ENCODE data around the gene CEP131. TPM values are rescaled to one million over a fixed set of nuclear protein-coding genes. Genes with fewer than 3 reads are reported as not detected.

CEP131 gene
- total and polyA plus RNA-seq, 2 of the 8 experiments (the other 6 are each of a cell fraction or from before 2014, with no cell fraction given) = 5.9 to 23.2 TPM

DNA sequence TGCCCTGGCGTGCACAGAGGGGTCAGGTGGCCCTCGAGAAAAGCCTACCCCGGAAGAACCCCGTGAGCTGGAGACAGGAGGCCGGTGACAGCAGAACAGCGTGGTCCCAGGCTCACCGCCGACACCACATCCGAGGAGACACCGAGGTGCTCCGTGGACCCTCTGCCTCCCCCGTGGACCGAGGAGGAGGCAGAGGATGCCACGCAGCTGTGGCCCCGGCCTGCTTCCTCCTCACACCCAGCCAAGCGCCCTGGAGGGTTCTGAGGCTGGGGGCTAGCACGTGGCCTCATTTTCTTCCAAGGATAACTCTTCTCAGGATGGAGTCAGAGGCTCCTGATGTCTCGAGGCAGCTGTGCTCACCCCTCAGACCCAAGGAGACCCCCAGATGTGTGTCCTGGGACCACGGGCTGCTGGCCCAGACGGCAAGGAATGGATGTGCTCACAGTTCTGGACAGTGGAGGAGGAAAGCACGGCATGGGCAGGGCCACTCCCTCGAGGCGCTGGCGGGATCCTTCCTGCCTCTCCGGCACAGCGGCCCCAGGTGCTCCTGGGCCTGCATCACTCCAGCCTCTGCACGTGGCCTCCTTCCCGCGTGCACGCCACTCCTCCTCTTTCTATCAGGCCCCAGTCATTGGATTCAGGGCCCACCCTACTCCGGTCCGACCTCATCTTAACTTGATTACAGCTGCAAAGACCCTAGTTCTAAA lies 61.9 kb downstream of the CEP131 start (continued):
- TF ChIP-seq, protein P1, sequence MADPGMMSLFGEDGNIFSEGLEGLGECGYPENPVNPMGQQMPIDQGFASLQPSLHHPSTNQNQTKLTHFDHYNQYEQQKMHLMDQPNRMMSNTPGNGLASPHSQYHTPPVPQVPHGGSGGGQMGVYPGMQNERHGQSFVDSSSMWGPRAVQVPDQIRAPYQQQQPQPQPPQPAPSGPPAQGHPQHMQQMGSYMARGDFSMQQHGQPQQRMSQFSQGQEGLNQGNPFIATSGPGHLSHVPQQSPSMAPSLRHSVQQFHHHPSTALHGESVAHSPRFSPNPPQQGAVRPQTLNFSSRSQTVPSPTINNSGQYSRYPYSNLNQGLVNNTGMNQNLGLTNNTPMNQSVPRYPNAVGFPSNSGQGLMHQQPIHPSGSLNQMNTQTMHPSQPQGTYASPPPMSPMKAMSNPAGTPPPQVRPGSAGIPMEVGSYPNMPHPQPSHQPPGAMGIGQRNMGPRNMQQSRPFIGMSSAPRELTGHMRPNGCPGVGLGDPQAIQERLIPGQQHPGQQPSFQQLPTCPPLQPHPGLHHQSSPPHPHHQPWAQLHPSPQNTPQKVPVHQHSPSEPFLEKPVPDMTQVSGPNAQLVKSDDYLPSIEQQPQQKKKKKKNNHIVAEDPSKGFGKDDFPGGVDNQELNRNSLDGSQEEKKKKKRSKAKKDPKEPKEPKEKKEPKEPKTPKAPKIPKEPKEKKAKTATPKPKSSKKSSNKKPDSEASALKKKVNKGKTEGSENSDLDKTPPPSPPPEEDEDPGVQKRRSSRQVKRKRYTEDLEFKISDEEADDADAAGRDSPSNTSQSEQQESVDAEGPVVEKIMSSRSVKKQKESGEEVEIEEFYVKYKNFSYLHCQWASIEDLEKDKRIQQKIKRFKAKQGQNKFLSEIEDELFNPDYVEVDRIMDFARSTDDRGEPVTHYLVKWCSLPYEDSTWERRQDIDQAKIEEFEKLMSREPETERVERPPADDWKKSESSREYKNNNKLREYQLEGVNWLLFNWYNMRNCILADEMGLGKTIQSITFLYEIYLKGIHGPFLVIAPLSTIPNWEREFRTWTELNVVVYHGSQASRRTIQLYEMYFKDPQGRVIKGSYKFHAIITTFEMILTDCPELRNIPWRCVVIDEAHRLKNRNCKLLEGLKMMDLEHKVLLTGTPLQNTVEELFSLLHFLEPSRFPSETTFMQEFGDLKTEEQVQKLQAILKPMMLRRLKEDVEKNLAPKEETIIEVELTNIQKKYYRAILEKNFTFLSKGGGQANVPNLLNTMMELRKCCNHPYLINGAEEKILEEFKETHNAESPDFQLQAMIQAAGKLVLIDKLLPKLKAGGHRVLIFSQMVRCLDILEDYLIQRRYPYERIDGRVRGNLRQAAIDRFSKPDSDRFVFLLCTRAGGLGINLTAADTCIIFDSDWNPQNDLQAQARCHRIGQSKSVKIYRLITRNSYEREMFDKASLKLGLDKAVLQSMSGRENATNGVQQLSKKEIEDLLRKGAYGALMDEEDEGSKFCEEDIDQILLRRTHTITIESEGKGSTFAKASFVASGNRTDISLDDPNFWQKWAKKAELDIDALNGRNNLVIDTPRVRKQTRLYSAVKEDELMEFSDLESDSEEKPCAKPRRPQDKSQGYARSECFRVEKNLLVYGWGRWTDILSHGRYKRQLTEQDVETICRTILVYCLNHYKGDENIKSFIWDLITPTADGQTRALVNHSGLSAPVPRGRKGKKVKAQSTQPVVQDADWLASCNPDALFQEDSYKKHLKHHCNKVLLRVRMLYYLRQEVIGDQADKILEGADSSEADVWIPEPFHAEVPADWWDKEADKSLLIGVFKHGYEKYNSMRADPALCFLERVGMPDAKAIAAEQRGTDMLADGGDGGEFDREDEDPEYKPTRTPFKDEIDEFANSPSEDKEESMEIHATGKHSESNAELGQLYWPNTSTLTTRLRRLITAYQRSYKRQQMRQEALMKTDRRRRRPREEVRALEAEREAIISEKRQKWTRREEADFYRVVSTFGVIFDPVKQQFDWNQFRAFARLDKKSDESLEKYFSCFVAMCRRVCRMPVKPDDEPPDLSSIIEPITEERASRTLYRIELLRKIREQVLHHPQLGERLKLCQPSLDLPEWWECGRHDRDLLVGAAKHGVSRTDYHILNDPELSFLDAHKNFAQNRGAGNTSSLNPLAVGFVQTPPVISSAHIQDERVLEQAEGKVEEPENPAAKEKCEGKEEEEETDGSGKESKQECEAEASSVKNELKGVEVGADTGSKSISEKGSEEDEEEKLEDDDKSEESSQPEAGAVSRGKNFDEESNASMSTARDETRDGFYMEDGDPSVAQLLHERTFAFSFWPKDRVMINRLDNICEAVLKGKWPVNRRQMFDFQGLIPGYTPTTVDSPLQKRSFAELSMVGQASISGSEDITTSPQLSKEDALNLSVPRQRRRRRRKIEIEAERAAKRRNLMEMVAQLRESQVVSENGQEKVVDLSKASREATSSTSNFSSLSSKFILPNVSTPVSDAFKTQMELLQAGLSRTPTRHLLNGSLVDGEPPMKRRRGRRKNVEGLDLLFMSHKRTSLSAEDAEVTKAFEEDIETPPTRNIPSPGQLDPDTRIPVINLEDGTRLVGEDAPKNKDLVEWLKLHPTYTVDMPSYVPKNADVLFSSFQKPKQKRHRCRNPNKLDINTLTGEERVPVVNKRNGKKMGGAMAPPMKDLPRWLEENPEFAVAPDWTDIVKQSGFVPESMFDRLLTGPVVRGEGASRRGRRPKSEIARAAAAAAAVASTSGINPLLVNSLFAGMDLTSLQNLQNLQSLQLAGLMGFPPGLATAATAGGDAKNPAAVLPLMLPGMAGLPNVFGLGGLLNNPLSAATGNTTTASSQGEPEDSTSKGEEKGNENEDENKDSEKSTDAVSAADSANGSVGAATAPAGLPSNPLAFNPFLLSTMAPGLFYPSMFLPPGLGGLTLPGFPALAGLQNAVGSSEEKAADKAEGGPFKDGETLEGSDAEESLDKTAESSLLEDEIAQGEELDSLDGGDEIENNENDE (IDR thresholded peaks at IDR 0.05; ENCODE audit: insufficient replicate concordance, low read length) = no peak
- TF ChIP-seq BCL11A (IDR thresholded peaks at IDR 0.05; ENCODE audit: low read depth in 2 of 2, low read length in 2 of 2) (no peak), JUND (IDR thresholded peaks at IDR 0.05; ENCODE audit: low read length) (no peak), FOSL1 (IDR thresholded peaks at IDR 0.05; ENCODE audit: insufficient read depth, low read depth, low read length) (no peak), POLR2AphosphoS5 (IDR thresholded peaks at IDR 0.05; ENCODE audit: low read depth, low read length) (no peak), CREB1 (IDR thresholded peaks at IDR 0.05) (no peak), ATF2 (IDR thresholded peaks at IDR 0.05; ENCODE audit: low read length) (no peak)
- TF ChIP-seq, protein P2, sequence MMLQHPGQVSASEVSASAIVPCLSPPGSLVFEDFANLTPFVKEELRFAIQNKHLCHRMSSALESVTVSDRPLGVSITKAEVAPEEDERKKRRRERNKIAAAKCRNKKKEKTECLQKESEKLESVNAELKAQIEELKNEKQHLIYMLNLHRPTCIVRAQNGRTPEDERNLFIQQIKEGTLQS (IDR thresholded peaks at IDR 0.05; ENCODE audit: insufficient read depth, low read depth, low read length) = no peak

All from H1 (cell line).